Measurements from ENCODE around the gene TPCN1. TPM values are rescaled to one million over a fixed set of nuclear protein-coding genes. Genes with fewer than 3 reads are reported as not detected.

Gene TPCN1
- total RNA-seq, 1 experiment from 2014 or later, result 18.8 TPM

GRCh38 chr12:113347107-113347506 lies 125.8 kb downstream of the TPCN1 start:
- Histone ChIP-seq H3K36me3 (ENCODE audit: insufficient read depth, low read length, poor library complexity, severe bottlenecking) (no peaks in the 10 kb centered on the region), H3K4me1 (ENCODE audit: insufficient read depth, low read length, poor library complexity, severe bottlenecking) (no peaks in the 10 kb centered on the region), H3K9me3 (ENCODE audit: low read depth, low read length, poor library complexity, severe bottlenecking) (no peaks in the 10 kb centered on the region), H3K4me3 (ENCODE audit: low read depth, low read length, poor library complexity, severe bottlenecking) (no peak overlapping the region), H3K27me3 (replicated peaks; ENCODE audit: insufficient read depth, low read depth, low read length, poor library complexity) (no peaks in the 10 kb centered on the region), H3K27ac (ENCODE audit: low read depth, low read length, poor library complexity, severe bottlenecking) (no peak overlapping the region)
- no peak for TF ChIP-seq CTCF (conservative IDR thresholded peaks at IDR 0.05; ENCODE audit: low read depth, low read length)
- TF ChIP-seq EZH2 (IDR thresholded peaks at IDR 0.05; ENCODE audit: borderline replicate concordance, low read depth, low read length, poor library complexity, severe bottlenecking), result no peak
- BruUV-seq (replicated peaks), result no TSS peak
- ChIA-PET POLR2A (ENCODE audit: low non-redundant PET) (no interaction called here), CTCF (no interaction called here)
- intact Hi-C loops (cut with micrococcal nuclease; ENCODE audit: unreplicated experiment), result no loop called here
- no peak for DNase-seq (ENCODE audit: low spot score)

DNA sequence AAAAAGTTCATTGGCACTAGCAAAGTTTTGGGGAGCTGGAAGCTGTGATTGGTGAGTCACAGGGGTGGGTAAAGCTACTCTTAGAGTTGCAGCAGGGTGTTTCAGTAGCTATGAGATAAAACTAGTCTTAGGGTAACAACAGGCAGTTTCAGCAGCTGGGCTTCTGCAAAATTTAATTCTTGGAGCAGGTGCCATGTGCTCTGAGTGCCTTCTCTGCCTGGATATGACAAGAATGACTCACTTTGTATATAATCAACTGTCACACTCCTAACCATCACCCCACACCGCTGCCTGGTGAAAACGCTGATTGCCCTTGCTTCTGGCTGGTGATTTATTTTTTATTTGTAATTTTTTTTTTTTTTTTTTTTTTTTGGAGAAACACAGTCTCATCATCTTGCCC lies 126.6 kb downstream of the TPCN1 start:
- Histone ChIP-seq H3K9me3 (ENCODE audit: low read depth, low read length, poor library complexity, severe bottlenecking) (no peaks in the 10 kb centered on the region), H3K4me3 (ENCODE audit: low read depth, low read length, poor library complexity, severe bottlenecking) (no peak overlapping the region), H3K4me1 (ENCODE audit: insufficient read depth, low read length, poor library complexity, severe bottlenecking) (no peaks in the 10 kb centered on the region), H3K27me3 (replicated peaks; ENCODE audit: insufficient read depth, low read depth, low read length, poor library complexity) (no peaks in the 10 kb centered on the region), H3K27ac (ENCODE audit: low read depth, low read length, poor library complexity, severe bottlenecking) (no peak overlapping the region), H3K36me3 (ENCODE audit: insufficient read depth, low read length, poor library complexity, severe bottlenecking) (no peaks in the 10 kb centered on the region)
- no peak for DNase-seq (ENCODE audit: low spot score)
- intact Hi-C loops (cut with micrococcal nuclease; ENCODE audit: unreplicated experiment), result no loop called here
- TF ChIP-seq EZH2 (IDR thresholded peaks at IDR 0.05; ENCODE audit: borderline replicate concordance, low read depth, low read length, poor library complexity, severe bottlenecking) (no peak), CTCF (conservative IDR thresholded peaks at IDR 0.05; ENCODE audit: low read depth, low read length) (no peak)
- ChIA-PET POLR2A (ENCODE audit: low non-redundant PET) (no interaction called here), CTCF (no interaction called here)
- no TSS peak for BruUV-seq (replicated peaks)

Small RNA genes lying within 50 kb of the gene (microRNA-seq; reads per million reads assigned to microRNA genes)
- not detected for gene MIR6762

Other genes starting within 250 kb of the TPCN1 start
- not detected in 2 replicates for gene OAS2, start 242.9 kb upstream of the TPCN1 start, total RNA-seq (2021)
- gene DTX1, start 164.7 kb upstream of the TPCN1 start, total RNA-seq (2021), result 5.5 and 6.1 TPM in 2 replicates
- 0.32 TPM in 1 of 2 replicates, not detected in the other for gene RASAL1, start 85.7 kb upstream of the TPCN1 start, total RNA-seq (2021)
- not detected in 2 replicates for gene CFAP73, start 71.7 kb upstream of the TPCN1 start, total RNA-seq (2021)
- gene DDX54, start 36.0 kb upstream of the TPCN1 start, total RNA-seq (2021), result 98.8 and 116 TPM in 2 replicates
- gene RITA1, start 35.7 kb upstream of the TPCN1 start, total RNA-seq (2021), result 22.3 and 25.3 TPM in 2 replicates
- gene SLC8B1, start 113.6 kb downstream of the TPCN1 start, total RNA-seq (2021), result 8.2 and 10.7 TPM in 2 replicates
- gene PLBD2, start 137.1 kb downstream of the TPCN1 start, total RNA-seq (2021), result 36.4 and 36.8 TPM in 2 replicates
- gene SDS, start 182.4 kb downstream of the TPCN1 start, total RNA-seq (2021), result not detected in 2 replicates
- gene SDSL, start 200.9 kb downstream of the TPCN1 start, total RNA-seq (2021), result 0.37 and 1.2 TPM in 2 replicates